K562 (cell line): ENCODE results near the gene EIF2S3. TPM values are rescaled to one million over a fixed set of nuclear protein-coding genes. Genes with fewer than 3 reads are reported as not detected.
A peak's percentile ranks its signal among the peaks of the same experiment; 100 is the strongest.

Source experiments
- ATAC-seq: fragments of 200-7000 bp; cut with Tn5 transposase; 3 replicates; pipeline ENCODE4 v1.9.1; 2020; ENCODE audit warnings: moderate library complexity
- BruUV-seq: library from RNA; stranded (reverse); fragments of 400-500 nt; replicated peaks from 2 replicates; lab custom pipeline; 2021; lab: Mats Ljungman, UMichigan
- CTCF ChIA-PET: fragments of 300-600 bp; formaldehyde crosslinking; extraction: SDS; loops from one replicate; lab custom pipeline; 2021; ENCODE audit warnings: low intra/inter-chr PET ratio; lab: Yijun Ruan, JAX
- POLR2A ChIA-PET: fragments of 300-600, 350-650 bp; sonication (Branson Sonifier 250); formaldehyde crosslinking; extraction: SDS; loops from one replicate; lab custom pipeline; 2021; ENCODE audit warnings: antibody characterized with exemption, inconsistent platforms; lab: Yijun Ruan, JAX
- DNase-seq, 4 experiments: peaks; one replicate each; pipeline versions ENCODE4 v3.0.0 to v3.0.0-alpha.2; 2011 to 2018; ENCODE audit warnings: low spot score in 3 of 4, mixed read lengths in 3 of 4; ENCODE audit errors: extremely low read depth in 1 of 4
- FAIRE-seq: peaks from 2 replicates; lab custom pipeline; 2011; peaks lifted over from hg19 to GRCh38; lab: Jason Lieb, UNC
- H2AFZ ChIP-seq: 2 replicates; pipeline ENCODE4 v1.6.0; 2011; ENCODE audit warnings: low read depth, low read length, control low read depth, inconsistent platforms
- H3K27ac ChIP-seq: fragments of 200-600 bp; 3 replicates; pipeline ENCODE4 v1.8.0; 2011; ENCODE audit warnings: low read depth, mild to moderate bottlenecking, control low read depth, inconsistent platforms, low read length, moderate library complexity, mixed read lengths; ENCODE audit errors: extremely low read depth
- H3K27me3 ChIP-seq, 2 experiments: fragments of 300-600 bp in 1 of 2; 2 replicates in 1 of 2; 3 replicates in 1 of 2; pipeline versions ENCODE4 v1.6.0 to v1.8.0; 2011; ENCODE audit warnings: inconsistent platforms in 2 of 2, low read length in 2 of 2, mild to moderate bottlenecking in 1 of 2, mixed read lengths in 1 of 2, moderate library complexity in 1 of 2; ENCODE audit not compliant: control insufficient read depth in 2 of 2, insufficient read depth in 2 of 2
- H3K36me3 ChIP-seq: fragments of 300-600 bp; 3 replicates; pipeline ENCODE4 v1.8.0; 2011; ENCODE audit warnings: mild to moderate bottlenecking, low read length, inconsistent platforms; ENCODE audit not compliant: control insufficient read depth, insufficient read depth
- H3K4me1 ChIP-seq, 2 experiments: fragments of 200-600 bp in 1 of 2; replicated peaks in 1 of 2; 2 replicates in 1 of 2; 3 replicates in 1 of 2; pipeline versions ENCODE4 v1.5.1 to v1.8.0; 2011; ENCODE audit warnings: inconsistent platforms in 2 of 2, low read length in 2 of 2, mild to moderate bottlenecking in 1 of 2, mixed read lengths in 1 of 2, moderate library complexity in 1 of 2; ENCODE audit not compliant: control insufficient read depth in 2 of 2, insufficient read depth in 2 of 2
- H3K4me2 ChIP-seq: 2 replicates; pipeline ENCODE4 v1.6.1; 2011; ENCODE audit warnings: low read length, control low read depth, inconsistent platforms, mixed read lengths; ENCODE audit not compliant: insufficient read depth
- H3K4me3 ChIP-seq: fragments of 200-600 bp; sonication (generic), shearing (Covaris generic); 2 replicates; pipeline ENCODE4 v1.5.1; 2016; ENCODE audit warnings: control low read depth, inconsistent platforms
- H3K79me2 ChIP-seq: fragments of 200-600 bp; 3 replicates; pipeline ENCODE4 v1.8.0; 2011; ENCODE audit warnings: low read length, inconsistent platforms; ENCODE audit not compliant: control insufficient read depth, insufficient read depth
- H3K9ac ChIP-seq, 2 experiments: 2 replicates each; pipeline versions ENCODE4 v1.6.0 to v1.6.1; 2011; ENCODE audit warnings: low read depth in 2 of 2, low read length in 2 of 2, control low read depth in 1 of 2, inconsistent platforms in 1 of 2, mild to moderate bottlenecking in 1 of 2, mixed read lengths in 1 of 2; ENCODE audit not compliant: insufficient read depth in 1 of 2
- H3K9me1 ChIP-seq: one replicate; pipeline ENCODE4 v1.6.0; 2011; ENCODE audit warnings: inconsistent platforms, mild to moderate bottlenecking, low read length, moderate library complexity; ENCODE audit not compliant: control insufficient read depth, insufficient read depth
- H3K9me3 ChIP-seq: replicated peaks from 2 replicates; pipeline ENCODE4 v1.5.1; 2011; ENCODE audit warnings: low read depth, low read length, inconsistent platforms; ENCODE audit not compliant: control insufficient read depth, insufficient read depth
- H4K20me1 ChIP-seq: replicated peaks from 2 replicates; pipeline ENCODE4 v1.6.1; 2011; ENCODE audit warnings: low read length, inconsistent platforms, mixed read lengths; ENCODE audit not compliant: control insufficient read depth, insufficient read depth
- DACH1 ChIP-seq: fragments of 450-650 bp; IDR thresholded peaks from 2 replicates; pipeline ENCODE4 v1.6.1; 2018; ENCODE audit not compliant: partially characterized antibody
- E2F5 ChIP-seq: sonication (generic); formaldehyde crosslinking; IDR thresholded peaks from 2 replicates; pipeline ENCODE4 v1.8.0; 2022; ENCODE audit warnings: mild to moderate bottlenecking, missing genetic modification reagents
- HMBOX1 ChIP-seq: sonication (generic); IDR thresholded peaks from 2 replicates; pipeline ENCODE4 v1.6.1; 2016
- ILF3 ChIP-seq: fragments of 450-650 bp; IDR thresholded peaks from 2 replicates; pipeline ENCODE4 v1.6.1; 2018; ENCODE audit warnings: antibody characterized with exemption, mild to moderate bottlenecking, moderate library complexity, borderline replicate concordance
- MLLT1 ChIP-seq, 2 experiments: fragments of 450-650 bp; IDR thresholded peaks; 2 replicates each; pipeline ENCODE4 v1.6.1; 2016
- SFPQ ChIP-seq: fragments of 200-400 bp; formaldehyde crosslinking; IDR thresholded peaks from 2 replicates; pipeline ENCODE4 v1.6.1; 2017; ENCODE audit warnings: mild to moderate bottlenecking, low read depth, low read length, moderate library complexity
- UBTF ChIP-seq, 2 experiments: IDR thresholded peaks; 2 replicates each; pipeline ENCODE4 v1.6.1; 2012; ENCODE audit warnings: improper control_type of control experiment in 2 of 2, low read depth in 2 of 2, low read length in 2 of 2, borderline replicate concordance in 1 of 2
- ZBTB9 ChIP-seq: fragments of 450-650 bp; formaldehyde crosslinking; IDR thresholded peaks from 2 replicates; pipeline ENCODE4 v1.4.0; 2020; ENCODE audit warnings: mild to moderate bottlenecking, moderate library complexity
- ZC3H11A ChIP-seq: IDR thresholded peaks from 2 replicates; pipeline ENCODE4 v1.6.1; 2012; ENCODE audit warnings: low read depth, low read length, improper control_type of control experiment
- WGBS: fragments of 100-300 bp; shearing (Covaris generic); methylation state at CpG from one replicate; pipeline ENCODE4 v1.1.6; 2016; ENCODE audit warnings: low coverage, mixed read lengths; ENCODE audit not compliant: insufficient coverage; ENCODE audit errors: missing lambda C conversion rate; 5-methylcytosine and 5-hydroxymethylcytosine counted together
- in situ Hi-C: fragments of 300-500 bp; cut with MboI; formaldehyde crosslinking; loops from 4 replicates; pipeline ENCODE4 v1.15.0; 2018; ENCODE audit warnings: inconsistent platforms, mixed read lengths
- intact Hi-C: fragments of 100-400 bp; cut with micrococcal nuclease; formaldehyde crosslinking; loops from 2 replicates; pipeline ENCODE4 v1.14.2; 2022
- polyA plus RNA-seq, 8 experiments: library from polyadenylated mRNA; depleted of rRNA in 4 of 8; stranded (reverse) in 5 of 8; unstranded in 3 of 8; fragments of >200 nt; fragmentation: Nextera tagmentation in 2 of 8; fragmentation: Illumina TruSeq in 1 of 8; extraction: Ambion mirVana in 2 of 8; extraction: Trizol in 1 of 8; gene quantifications; 2 replicates each; pipeline versions ENCODE4 v1.2.1 to v1.2.3, GENCODE V29; 2011 to 2014; ENCODE audit warnings: inconsistent platforms in 1 of 8, missing spikeins in 1 of 8
- total RNA-seq, 7 experiments: library from RNA; depleted of rRNA in 6 of 7; stranded (reverse); fragments of >200 nt in 6 of 7; fragmentation: Illumina TruSeq in 2 of 7; extraction: Trizol in 2 of 7; gene quantifications; 2 replicates each; pipeline versions ENCODE4 v1.2.1 to v1.2.3, GENCODE V29; 2011 to 2021; ENCODE audit warnings: low replicate concordance in 1 of 7

Gene EIF2S3
- total and polyA plus RNA-seq, 9 of the 15 experiments (the other 6 are each of a cell fraction or from before 2014, with no cell fraction given) = 148 to 439 (median 275) TPM

GRCh38 chrX:24024819-24025740 is 29.7 kb upstream of the EIF2S3 start:
- peaks cover 18% of the 10 kb centered on the region; the same call in 1 of the 3 replicates for H3K36me3 ChIP-seq
- H3K27me3 ChIP-seq = no peaks in the 10 kb centered on the region
- H3K27ac ChIP-seq = peak overlapping the region; percentile 100
- ChIA-PET CTCF (interaction anchor here (0.6 to 1.3 kb wide), 2 partner anchors 30 to 117 kb away, joined by 4 to 11 read pairs; partner anchors contain the start of genes APOO, CXorf58 and EIF2S3), POLR2A (interaction anchor here (0.5 to 3.2 kb wide), 7 partner anchors 15 to 315 kb away, joined by 3 to 17 read pairs (median 3); partner anchors contain the start of gene EIF2S3)
- BruUV-seq = no TSS peak
- H3K4me1 ChIP-seq = peaks cover 9 to 10% of the 10 kb centered on the region in 2 experiments; a peak in 3 of 5 replicates
- H3K4me3 ChIP-seq = peak overlapping the region; percentile 99
- in situ Hi-C loops (no loop called here), intact Hi-C loops (loop anchor here (1.0 kb wide), 3 partner anchors 29 to 117 kb away; partner anchors contain the start of genes CXorf58 and EIF2S3)
- DNase-seq = peak; percentile 88 to 94 (median 90)
- no peaks in the 10 kb centered on the region for H3K9me3 ChIP-seq
- 0 out of 2 replicates have a peak overlapping the region, but pooled peaks have one; percentile 32 for H2AFZ ChIP-seq
- WGBS = 0% methylated on average over 41 of the region's 111 CpGs
- H3K9ac ChIP-seq = peak overlapping the region; percentile 99 to 100
- ATAC-seq = peak; percentile 88
- H3K9me1 ChIP-seq = no peaks in the 10 kb centered on the region
- H3K4me2 ChIP-seq = peak overlapping the region; percentile 99
- peaks cover 55% of the 10 kb centered on the region for H3K79me2 ChIP-seq
- FAIRE-seq = peak; percentile 29
- 0 out of 2 replicates have a peak, but pooled peaks cover 3% of the 10 kb centered on the region for H4K20me1 ChIP-seq
- TF ChIP-seq ILF3 = no peak
- TF ChIP-seq SFPQ = no peak
- TF ChIP-seq HMBOX1 = no peak
- TF ChIP-seq E2F5 (CRISPR knock-in tag) = no peak
- no peak for TF ChIP-seq ZC3H11A
- TF ChIP-seq ZBTB9 = no peak
- no peak for TF ChIP-seq DACH1
- peak; percentile 40 to 82; a peak in 3 of 4 replicates for TF ChIP-seq UBTF (IDR thresholded peaks at IDR 0.05; ENCODE audit: borderline replicate concordance in 1 of 2, low read depth in 2 of 2, low read length in 2 of 2)
- TF ChIP-seq MLLT1 (IDR thresholded peaks at IDR 0.05) = no peak
